HepG2 (cell line): ENCODE measurements around the gene UBE2G2. TPM values are rescaled to one million over a fixed set of nuclear protein-coding genes. Genes with fewer than 3 reads are reported as not detected.

Experiments used
- HNF4A ChIP-seq: sonication (generic); formaldehyde crosslinking; IDR thresholded peaks from 2 replicates; pipeline ENCODE4 v1.4.0; 2020; ENCODE audit warnings: missing genetic modification reagents
- KAT7 ChIP-seq: IDR thresholded peaks from 2 replicates; pipeline ENCODE4 v1.6.1; 2018; ENCODE audit warnings: borderline replicate concordance, missing compliant biosample characterization
- MATR3 ChIP-seq: sonication (generic); formaldehyde crosslinking; IDR thresholded peaks from 2 replicates; pipeline ENCODE4 v1.4.0; 2020; ENCODE audit warnings: missing genetic modification reagents
- MED1 ChIP-seq: sonication (generic); formaldehyde crosslinking; IDR thresholded peaks from 2 replicates; pipeline ENCODE4 v1.4.0; 2020; ENCODE audit warnings: missing genetic modification reagents
- NFKB2 ChIP-seq: sonication (generic); formaldehyde crosslinking; IDR thresholded peaks from 2 replicates; pipeline ENCODE4 v1.4.0; 2020; ENCODE audit warnings: missing genetic modification reagents, borderline replicate concordance
- NR2C2 ChIP-seq: sonication (generic); formaldehyde crosslinking; IDR thresholded peaks from 2 replicates; pipeline ENCODE4 v1.4.0; 2020; ENCODE audit warnings: missing genetic modification reagents, mild to moderate bottlenecking, moderate library complexity, borderline replicate concordance
- PAX8 ChIP-seq: sonication (generic); formaldehyde crosslinking; IDR thresholded peaks from 2 replicates; pipeline ENCODE4 v1.8.0; 2022; ENCODE audit warnings: mild to moderate bottlenecking, missing genetic modification reagents, borderline replicate concordance
- SAP130 ChIP-seq: IDR thresholded peaks from 2 replicates; pipeline ENCODE4 v1.6.1; 2016; ENCODE audit warnings: low read depth
- SP1 ChIP-seq, 2 experiments: fragments of 450-650 bp in 1 of 2; sonication (generic) in 1 of 2; formaldehyde crosslinking in 1 of 2; IDR thresholded peaks; 2 replicates each; pipeline versions ENCODE4 v1.4.0 to v1.6.1; 2016 to 2020; ENCODE audit warnings: missing genetic modification reagents in 1 of 2
- SP4 ChIP-seq: sonication (generic); formaldehyde crosslinking; IDR thresholded peaks from 2 replicates; pipeline ENCODE4 v1.8.1; 2023; ENCODE audit warnings: mild to moderate bottlenecking, missing genetic modification reagents
- TEAD2 ChIP-seq: sonication (generic); formaldehyde crosslinking; IDR thresholded peaks from 2 replicates; pipeline ENCODE4 v1.9.0; 2021; ENCODE audit warnings: missing genetic modification reagents
- WIZ ChIP-seq: sonication (generic); formaldehyde crosslinking; IDR thresholded peaks from 2 replicates; pipeline ENCODE4 v1.5.1; 2020; ENCODE audit warnings: mild to moderate bottlenecking, missing genetic modification reagents
- ZBTB21 ChIP-seq: sonication (generic); formaldehyde crosslinking; IDR thresholded peaks from 2 replicates; pipeline ENCODE4 v1.4.0; 2020; ENCODE audit warnings: missing genetic modification reagents
- ZBTB8A ChIP-seq: sonication (generic); formaldehyde crosslinking; IDR thresholded peaks from 2 replicates; pipeline ENCODE4 v1.4.0; 2020; ENCODE audit warnings: mild to moderate bottlenecking, low read depth, missing genetic modification reagents, borderline replicate concordance
- ZNF12 ChIP-seq: sonication (generic); formaldehyde crosslinking; IDR thresholded peaks from 2 replicates; pipeline ENCODE4 v1.5.0; 2020; ENCODE audit warnings: missing genetic modification reagents
- ZNF253 ChIP-seq: sonication (generic); formaldehyde crosslinking; IDR thresholded peaks from 2 replicates; pipeline ENCODE4 v1.8.0; 2022; ENCODE audit warnings: mild to moderate bottlenecking, missing genetic modification reagents, borderline replicate concordance
- ZNF629 ChIP-seq: sonication (generic); formaldehyde crosslinking; conservative IDR thresholded peaks from 2 replicates; pipeline ENCODE4 v1.5.0; 2020; ENCODE audit warnings: missing genetic modification reagents
- ZNF724P ChIP-seq: sonication (generic); formaldehyde crosslinking; IDR thresholded peaks from 2 replicates; pipeline ENCODE4 v1.8.0; 2022; ENCODE audit warnings: missing genetic modification reagents, borderline replicate concordance
- ZNF737 ChIP-seq: sonication (generic); formaldehyde crosslinking; IDR thresholded peaks from 2 replicates; pipeline ENCODE4 v1.5.0; 2020; ENCODE audit warnings: missing genetic modification reagents, mild to moderate bottlenecking, borderline replicate concordance
- ZSCAN25 ChIP-seq: sonication (generic); formaldehyde crosslinking; IDR thresholded peaks from 2 replicates; pipeline ENCODE4 v1.8.0; 2022; ENCODE audit warnings: mild to moderate bottlenecking, missing genetic modification reagents
- polyA plus RNA-seq, 8 experiments: library from polyadenylated mRNA; depleted of rRNA in 3 of 8; stranded (reverse) in 7 of 8; unstranded in 1 of 8; fragments of >200 nt; fragmentation: Illumina TruSeq in 4 of 8; extraction: Trizol in 4 of 8; gene quantifications; 2 replicates each; pipeline versions ENCODE4 v1.2.1 to v1.2.3, GENCODE V29; 2011 to 2016; ENCODE audit warnings: low read depth in 4 of 8, missing spikeins in 1 of 8, mixed read lengths in 1 of 8; ENCODE audit not compliant: insufficient read depth in 1 of 8
- total RNA-seq, 5 experiments: library from RNA; depleted of rRNA; stranded (reverse); fragments of >200 nt; fragmentation: Illumina TruSeq; extraction: Trizol; gene quantifications; 2 replicates each; pipeline ENCODE4 v1.2.3, GENCODE V29; 2016; ENCODE audit warnings: low read depth in 1 of 5
- TF ChIP-seq, protein P1 (sequence below): sonication (generic); formaldehyde crosslinking; IDR thresholded peaks from 2 replicates; pipeline ENCODE4 v1.9.0; 2021; ENCODE audit warnings: missing genetic modification reagents, borderline replicate concordance
- TF ChIP-seq, protein P2 (sequence below): sonication (generic); formaldehyde crosslinking; IDR thresholded peaks from 2 replicates; pipeline ENCODE4 v1.5.0; 2020; ENCODE audit warnings: mild to moderate bottlenecking, missing genetic modification reagents, borderline replicate concordance
- TF ChIP-seq, protein P3 (sequence below): sonication (generic); formaldehyde crosslinking; IDR thresholded peaks from 2 replicates; pipeline ENCODE4 v1.5.1; 2020; ENCODE audit warnings: missing genetic modification reagents, mild to moderate bottlenecking, borderline replicate concordance
- TF ChIP-seq, protein P4 (sequence below): sonication (generic); formaldehyde crosslinking; IDR thresholded peaks from 2 replicates; pipeline ENCODE4 v1.5.1; 2020; ENCODE audit warnings: mild to moderate bottlenecking, moderate library complexity, missing genetic modification reagents

Gene UBE2G2
- total and polyA plus RNA-seq, 2 of the 13 experiments (the other 11 are each of a cell fraction or from before 2014, with no cell fraction given), result 55.4 to 92.0 TPM

DNA sequence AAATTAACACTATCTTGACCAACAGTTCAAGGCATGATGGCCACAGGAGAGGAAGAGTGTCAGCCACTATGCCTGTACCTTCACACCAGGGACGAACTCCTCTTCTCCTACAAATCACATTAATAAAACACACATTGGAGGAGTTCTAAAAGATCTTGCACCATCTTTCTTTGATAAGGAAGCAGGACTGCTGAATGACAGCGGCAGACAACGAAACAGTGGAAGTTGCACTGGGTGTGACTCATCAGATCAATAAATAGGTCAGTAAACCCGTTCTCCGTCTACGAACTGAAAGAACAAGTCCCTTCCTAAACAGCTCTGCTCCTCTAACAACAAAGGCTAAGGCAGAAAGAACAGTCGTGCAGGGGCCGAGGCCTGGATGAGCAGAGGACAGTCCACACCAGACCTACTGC lies 23.1 kb downstream of the UBE2G2 start (continued):
- TF ChIP-seq, protein P1, sequence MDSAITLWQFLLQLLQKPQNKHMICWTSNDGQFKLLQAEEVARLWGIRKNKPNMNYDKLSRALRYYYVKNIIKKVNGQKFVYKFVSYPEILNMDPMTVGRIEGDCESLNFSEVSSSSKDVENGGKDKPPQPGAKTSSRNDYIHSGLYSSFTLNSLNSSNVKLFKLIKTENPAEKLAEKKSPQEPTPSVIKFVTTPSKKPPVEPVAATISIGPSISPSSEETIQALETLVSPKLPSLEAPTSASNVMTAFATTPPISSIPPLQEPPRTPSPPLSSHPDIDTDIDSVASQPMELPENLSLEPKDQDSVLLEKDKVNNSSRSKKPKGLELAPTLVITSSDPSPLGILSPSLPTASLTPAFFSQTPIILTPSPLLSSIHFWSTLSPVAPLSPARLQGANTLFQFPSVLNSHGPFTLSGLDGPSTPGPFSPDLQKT (CRISPR knock-in tag), result no peak
- TF ChIP-seq ZBTB8A (no peak), ZNF12 (CRISPR knock-in tag) (no peak), SP4 (no peak), SAP130 (CRISPR knock-in tag) (peak; percentile 70), ZNF629 (CRISPR knock-in tag) (peak; percentile 91), HNF4A (peak; percentile 33), ZBTB21 (no peak), ZNF724P (CRISPR knock-in tag) (no peak), MED1 (CRISPR knock-in tag) (peak; percentile 28; the same call in 1 of the 2 replicates), NR2C2 (CRISPR knock-in tag) (peak; percentile 59; the same call in 1 of the 2 replicates), KAT7 (CRISPR knock-in tag) (no peak), SP1 (IDR thresholded peaks at IDR 0.05) (no peak), SP1 (CRISPR knock-in tag; IDR thresholded peaks at IDR 0.05) (0 out of 2 replicates have a peak, but pooled peaks have one; percentile 11), PAX8 (no peak), TEAD2 (CRISPR knock-in tag) (no peak), ZNF737 (CRISPR knock-in tag) (no peak), ZNF253 (CRISPR knock-in tag) (no peak), MATR3 (CRISPR knock-in tag) (no peak), WIZ (CRISPR knock-in tag) (no peak), NFKB2 (CRISPR knock-in tag) (no peak), ZSCAN25 (CRISPR knock-in tag) (0 out of 2 replicates have a peak, but pooled peaks have one; percentile 48)
- TF ChIP-seq, protein P2, sequence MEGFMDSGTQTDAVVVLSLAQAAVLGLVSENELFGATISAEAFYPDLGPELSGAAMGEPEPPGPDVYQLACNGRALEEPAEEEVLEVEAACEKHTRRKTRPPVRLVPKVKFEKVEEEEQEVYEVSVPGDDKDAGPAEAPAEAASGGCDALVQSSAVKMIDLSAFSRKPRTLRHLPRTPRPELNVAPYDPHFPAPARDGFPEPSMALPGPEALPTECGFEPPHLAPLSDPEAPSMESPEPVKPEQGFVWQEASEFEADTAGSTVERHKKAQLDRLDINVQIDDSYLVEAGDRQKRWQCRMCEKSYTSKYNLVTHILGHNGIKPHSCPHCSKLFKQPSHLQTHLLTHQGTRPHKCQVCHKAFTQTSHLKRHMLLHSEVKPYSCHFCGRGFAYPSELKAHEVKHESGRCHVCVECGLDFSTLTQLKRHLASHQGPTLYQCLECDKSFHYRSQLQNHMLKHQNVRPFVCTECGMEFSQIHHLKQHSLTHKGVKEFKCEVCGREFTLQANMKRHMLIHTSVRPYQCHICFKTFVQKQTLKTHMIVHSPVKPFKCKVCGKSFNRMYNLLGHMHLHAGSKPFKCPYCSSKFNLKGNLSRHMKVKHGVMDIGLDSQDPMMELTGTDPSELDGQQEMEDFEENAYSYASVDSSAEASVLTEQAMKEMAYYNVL, result peak; percentile 77; the same call in 1 of the 2 replicates
- TF ChIP-seq, protein P3, sequence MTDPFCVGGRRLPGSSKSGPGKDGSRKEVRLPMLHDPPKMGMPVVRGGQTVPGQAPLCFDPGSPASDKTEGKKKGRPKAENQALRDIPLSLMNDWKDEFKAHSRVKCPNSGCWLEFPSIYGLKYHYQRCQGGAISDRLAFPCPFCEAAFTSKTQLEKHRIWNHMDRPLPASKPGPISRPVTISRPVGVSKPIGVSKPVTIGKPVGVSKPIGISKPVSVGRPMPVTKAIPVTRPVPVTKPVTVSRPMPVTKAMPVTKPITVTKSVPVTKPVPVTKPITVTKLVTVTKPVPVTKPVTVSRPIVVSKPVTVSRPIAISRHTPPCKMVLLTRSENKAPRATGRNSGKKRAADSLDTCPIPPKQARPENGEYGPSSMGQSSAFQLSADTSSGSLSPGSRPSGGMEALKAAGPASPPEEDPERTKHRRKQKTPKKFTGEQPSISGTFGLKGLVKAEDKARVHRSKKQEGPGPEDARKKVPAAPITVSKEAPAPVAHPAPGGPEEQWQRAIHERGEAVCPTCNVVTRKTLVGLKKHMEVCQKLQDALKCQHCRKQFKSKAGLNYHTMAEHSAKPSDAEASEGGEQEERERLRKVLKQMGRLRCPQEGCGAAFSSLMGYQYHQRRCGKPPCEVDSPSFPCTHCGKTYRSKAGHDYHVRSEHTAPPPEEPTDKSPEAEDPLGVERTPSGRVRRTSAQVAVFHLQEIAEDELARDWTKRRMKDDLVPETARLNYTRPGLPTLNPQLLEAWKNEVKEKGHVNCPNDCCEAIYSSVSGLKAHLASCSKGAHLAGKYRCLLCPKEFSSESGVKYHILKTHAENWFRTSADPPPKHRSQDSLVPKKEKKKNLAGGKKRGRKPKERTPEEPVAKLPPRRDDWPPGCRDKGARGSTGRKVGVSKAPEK, result no peak
- TF ChIP-seq, protein P4, sequence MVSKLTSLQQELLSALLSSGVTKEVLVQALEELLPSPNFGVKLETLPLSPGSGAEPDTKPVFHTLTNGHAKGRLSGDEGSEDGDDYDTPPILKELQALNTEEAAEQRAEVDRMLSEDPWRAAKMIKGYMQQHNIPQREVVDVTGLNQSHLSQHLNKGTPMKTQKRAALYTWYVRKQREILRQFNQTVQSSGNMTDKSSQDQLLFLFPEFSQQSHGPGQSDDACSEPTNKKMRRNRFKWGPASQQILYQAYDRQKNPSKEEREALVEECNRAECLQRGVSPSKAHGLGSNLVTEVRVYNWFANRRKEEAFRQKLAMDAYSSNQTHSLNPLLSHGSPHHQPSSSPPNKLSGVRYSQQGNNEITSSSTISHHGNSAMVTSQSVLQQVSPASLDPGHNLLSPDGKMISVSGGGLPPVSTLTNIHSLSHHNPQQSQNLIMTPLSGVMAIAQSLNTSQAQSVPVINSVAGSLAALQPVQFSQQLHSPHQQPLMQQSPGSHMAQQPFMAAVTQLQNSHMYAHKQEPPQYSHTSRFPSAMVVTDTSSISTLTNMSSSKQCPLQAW, result no peak
